SK-N-SH treated with all-trans-retinoic acid at 6 μM for 48 hours (cell line): ENCODE measurements around the gene GPR61.

ENCODE experiments used
- ATAC-seq: fragments of 200-7000 bp; cut with Tn5 transposase; 3 replicates; pipeline ENCODE4 v1.9.1; 2020; ENCODE audit warnings: mild to moderate bottlenecking, moderate library complexity
- ARNTL ChIP-seq: fragments of 450-650 bp; formaldehyde crosslinking; IDR thresholded peaks from 2 replicates; pipeline ENCODE4 v1.5.0; 2020; ENCODE audit warnings: low read depth, mild to moderate bottlenecking, moderate library complexity, borderline replicate concordance
- CREB5 ChIP-seq: fragments of 250-450 bp; sonication (Bioruptor Pico); IDR thresholded peaks from 2 replicates; pipeline ENCODE4 v1.5.1; 2020; ENCODE audit warnings: low read depth, mild to moderate bottlenecking, moderate library complexity
- CSDC2 ChIP-seq: fragments of 250-450 bp; sonication (Bioruptor Pico); IDR thresholded peaks from 2 replicates; pipeline ENCODE4 v1.5.0; 2020; ENCODE audit warnings: mild to moderate bottlenecking, moderate library complexity
- ESRRG ChIP-seq: fragments of 250-450 bp; sonication (Bioruptor Pico); IDR thresholded peaks from 2 replicates; pipeline ENCODE4 v1.6.1; 2021; ENCODE audit warnings: mild to moderate bottlenecking
- OSR1 ChIP-seq: fragments of 250-450 bp; sonication (Bioruptor Pico); IDR thresholded peaks from 2 replicates; pipeline ENCODE4 v1.8.0; 2022; ENCODE audit warnings: moderate library complexity, mild to moderate bottlenecking, inconsistent platforms
- PPARA ChIP-seq: fragments of 250-450 bp; sonication (Bioruptor Pico); IDR thresholded peaks from 2 replicates; pipeline ENCODE4 v1.5.0; 2020; ENCODE audit warnings: mild to moderate bottlenecking, borderline replicate concordance
- RARB ChIP-seq: fragments of 250-450 bp; sonication (Bioruptor Pico); IDR thresholded peaks from 2 replicates; pipeline ENCODE4 v1.8.0; 2021; ENCODE audit warnings: mild to moderate bottlenecking, moderate library complexity
- SNAI2 ChIP-seq: fragments of 250-450 bp; sonication (Bioruptor Pico); IDR thresholded peaks from 2 replicates; pipeline ENCODE4 v1.5.0; 2020; ENCODE audit warnings: mild to moderate bottlenecking, moderate library complexity
- TCF4 ChIP-seq: fragments of 250-450 bp; sonication (Bioruptor Pico); IDR thresholded peaks from 2 replicates; pipeline ENCODE4 v1.8.0; 2021; ENCODE audit warnings: mild to moderate bottlenecking, moderate library complexity, borderline replicate concordance
- TOX ChIP-seq: fragments of 250-450 bp; sonication (Bioruptor Pico); IDR thresholded peaks from 2 replicates; pipeline ENCODE4 v1.8.0; 2021; ENCODE audit warnings: mild to moderate bottlenecking, moderate library complexity, borderline replicate concordance
- TSHZ2 ChIP-seq: fragments of 250-450 bp; sonication (Bioruptor Pico); IDR thresholded peaks from 2 replicates; pipeline ENCODE4 v1.5.0; 2020; ENCODE audit warnings: mild to moderate bottlenecking, moderate library complexity
- ZC3H10 ChIP-seq: fragments of 250-450 bp; sonication (Bioruptor Pico); IDR thresholded peaks from 2 replicates; pipeline ENCODE4 v1.5.1; 2021; ENCODE audit warnings: mild to moderate bottlenecking, moderate library complexity
- ZNF565 ChIP-seq: fragments of 450-650 bp; formaldehyde crosslinking; conservative IDR thresholded peaks from 2 replicates; pipeline ENCODE4 v1.5.0; 2020; ENCODE audit warnings: low read depth, mild to moderate bottlenecking, moderate library complexity
- ZNF70 ChIP-seq: fragments of 450-650 bp; formaldehyde crosslinking; IDR thresholded peaks from 2 replicates; pipeline ENCODE4 v1.5.0; 2020; ENCODE audit warnings: mild to moderate bottlenecking, moderate library complexity
- ZNF8 ChIP-seq: fragments of 450-650 bp; formaldehyde crosslinking; IDR thresholded peaks from 2 replicates; pipeline ENCODE4 v1.5.0; 2020; ENCODE audit warnings: mild to moderate bottlenecking, moderate library complexity
- TF ChIP-seq, protein P1 (sequence below): fragments of 250-450 bp; sonication (Bioruptor Pico); IDR thresholded peaks from 2 replicates; pipeline ENCODE4 v1.5.1; 2021; ENCODE audit warnings: mild to moderate bottlenecking, moderate library complexity
- TF ChIP-seq, protein P2 (sequence below): fragments of 250-450 bp; sonication (Bioruptor Pico); IDR thresholded peaks from 2 replicates; pipeline ENCODE4 v1.8.0; 2021; ENCODE audit warnings: low read depth, mild to moderate bottlenecking, moderate library complexity, borderline replicate concordance

Gene GPR61

GRCh38 chr1:109546311-109547109 is 6.8 kb downstream of the GPR61 start:
- TF ChIP-seq ZNF70 (CRISPR knock-in tag) (no peak), CSDC2 (CRISPR knock-in tag) (0 out of 2 replicates have a peak, but pooled peaks have one; percentile 19)
- ATAC-seq, result peak; percentile 73

- TF ChIP-seq ZNF8 (CRISPR knock-in tag) (no peak), TCF4 (CRISPR knock-in tag) (no peak), SNAI2 (CRISPR knock-in tag) (no peak), TSHZ2 (no peak), PPARA (no peak), ZNF565 (no peak), CREB5 (CRISPR knock-in tag) (no peak), ARNTL (CRISPR knock-in tag) (no peak), ESRRG (CRISPR knock-in tag) (no peak), OSR1 (no peak), RARB (CRISPR knock-in tag) (no peak)
- TF ChIP-seq, protein P1, sequence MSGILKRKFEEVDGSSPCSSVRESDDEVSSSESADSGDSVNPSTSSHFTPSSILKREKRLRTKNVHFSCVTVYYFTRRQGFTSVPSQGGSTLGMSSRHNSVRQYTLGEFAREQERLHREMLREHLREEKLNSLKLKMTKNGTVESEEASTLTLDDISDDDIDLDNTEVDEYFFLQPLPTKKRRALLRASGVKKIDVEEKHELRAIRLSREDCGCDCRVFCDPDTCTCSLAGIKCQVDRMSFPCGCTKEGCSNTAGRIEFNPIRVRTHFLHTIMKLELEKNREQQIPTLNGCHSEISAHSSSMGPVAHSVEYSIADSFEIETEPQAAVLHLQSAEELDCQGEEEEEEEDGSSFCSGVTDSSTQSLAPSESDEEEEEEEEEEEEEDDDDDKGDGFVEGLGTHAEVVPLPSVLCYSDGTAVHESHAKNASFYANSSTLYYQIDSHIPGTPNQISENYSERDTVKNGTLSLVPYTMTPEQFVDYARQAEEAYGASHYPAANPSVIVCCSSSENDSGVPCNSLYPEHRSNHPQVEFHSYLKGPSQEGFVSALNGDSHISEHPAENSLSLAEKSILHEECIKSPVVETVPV, result no peak
- TF ChIP-seq, protein P2, sequence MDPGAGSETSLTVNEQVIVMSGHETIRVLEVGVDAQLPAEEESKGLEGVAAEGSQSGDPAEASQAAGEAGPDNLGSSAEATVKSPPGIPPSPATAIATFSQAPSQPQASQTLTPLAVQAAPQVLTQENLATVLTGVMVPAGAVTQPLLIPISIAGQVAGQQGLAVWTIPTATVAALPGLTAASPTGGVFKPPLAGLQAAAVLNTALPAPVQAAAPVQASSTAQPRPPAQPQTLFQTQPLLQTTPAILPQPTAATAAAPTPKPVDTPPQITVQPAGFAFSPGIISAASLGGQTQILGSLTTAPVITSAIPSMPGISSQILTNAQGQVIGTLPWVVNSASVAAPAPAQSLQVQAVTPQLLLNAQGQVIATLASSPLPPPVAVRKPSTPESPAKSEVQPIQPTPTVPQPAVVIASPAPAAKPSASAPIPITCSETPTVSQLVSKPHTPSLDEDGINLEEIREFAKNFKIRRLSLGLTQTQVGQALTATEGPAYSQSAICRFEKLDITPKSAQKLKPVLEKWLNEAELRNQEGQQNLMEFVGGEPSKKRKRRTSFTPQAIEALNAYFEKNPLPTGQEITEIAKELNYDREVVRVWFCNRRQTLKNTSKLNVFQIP (CRISPR knock-in tag), result no peak
- peak; percentile 24 for ATAC-seq
These were observed 8.0 kb downstream of the GPR61 start for GRCh38 chr1:109547463-109548320.

GRCh38 chr1:109548321-109549267 is 8.9 kb downstream of the GPR61 start, which contains the start of gene GNAI3:
Gene GNAI3 (plus strand): TSS chr1:109548615. CDS start chr1:109548721, 106 bp downstream.
- TF ChIP-seq TOX (CRISPR knock-in tag), result no peak
- TF ChIP-seq PPARA, result no peak
- TF ChIP-seq CREB5 (CRISPR knock-in tag), result no peak
- 0 out of 2 replicates have a peak, but pooled peaks have one; percentile 5 for TF ChIP-seq TSHZ2
- TF ChIP-seq ZC3H10, result no peak
- TF ChIP-seq, protein P2 (CRISPR knock-in tag), result no peak
- peak; percentile 95 for ATAC-seq
